Sciatic nerve (tissue), 2 donors: ENCODE results near the gene KLHDC7B. TPM values are rescaled to one million over a fixed set of nuclear protein-coding genes. Genes with fewer than 3 reads are reported as not detected.
"Not testable (repeated sequence)": the region's sequence is repeated elsewhere in the genome, so short reads cannot be mapped to it uniquely, and the experiment has no call there.

Source experiments
- ATAC-seq: fragments of 200-7000 bp; cut with Tn5 transposase; one replicate; pipeline ENCODE4 v1.9.1; 2020; ENCODE audit warnings: mild to moderate bottlenecking, moderate library complexity
- DNase-seq: peaks from one replicate; pipeline ENCODE4 v3.0.0-alpha.2; 2020; ENCODE audit warnings: low spot score
- intact Hi-C: fragments of 100-400 bp; cut with DNase I; formaldehyde crosslinking; loops from one replicate; pipeline ENCODE4 v1.14.2; 2022
- total RNA-seq: library from RNA; stranded (reverse); fragmentation: NEBNext Ultra II Directional; extraction: Animal tissue kit (Norgen Biotek cat#: 25700); gene quantifications from one replicate; pipeline ENCODE4 v1.2.1, GENCODE V29; 2021
- donor health status: DM: no; HTN: no; CAD: no.
- donor health status: DM: no; HTN: no; CAD: no.

KLHDC7B gene
- total RNA-seq, 1 donor from 2014 or later: 0.13 TPM

DNA sequence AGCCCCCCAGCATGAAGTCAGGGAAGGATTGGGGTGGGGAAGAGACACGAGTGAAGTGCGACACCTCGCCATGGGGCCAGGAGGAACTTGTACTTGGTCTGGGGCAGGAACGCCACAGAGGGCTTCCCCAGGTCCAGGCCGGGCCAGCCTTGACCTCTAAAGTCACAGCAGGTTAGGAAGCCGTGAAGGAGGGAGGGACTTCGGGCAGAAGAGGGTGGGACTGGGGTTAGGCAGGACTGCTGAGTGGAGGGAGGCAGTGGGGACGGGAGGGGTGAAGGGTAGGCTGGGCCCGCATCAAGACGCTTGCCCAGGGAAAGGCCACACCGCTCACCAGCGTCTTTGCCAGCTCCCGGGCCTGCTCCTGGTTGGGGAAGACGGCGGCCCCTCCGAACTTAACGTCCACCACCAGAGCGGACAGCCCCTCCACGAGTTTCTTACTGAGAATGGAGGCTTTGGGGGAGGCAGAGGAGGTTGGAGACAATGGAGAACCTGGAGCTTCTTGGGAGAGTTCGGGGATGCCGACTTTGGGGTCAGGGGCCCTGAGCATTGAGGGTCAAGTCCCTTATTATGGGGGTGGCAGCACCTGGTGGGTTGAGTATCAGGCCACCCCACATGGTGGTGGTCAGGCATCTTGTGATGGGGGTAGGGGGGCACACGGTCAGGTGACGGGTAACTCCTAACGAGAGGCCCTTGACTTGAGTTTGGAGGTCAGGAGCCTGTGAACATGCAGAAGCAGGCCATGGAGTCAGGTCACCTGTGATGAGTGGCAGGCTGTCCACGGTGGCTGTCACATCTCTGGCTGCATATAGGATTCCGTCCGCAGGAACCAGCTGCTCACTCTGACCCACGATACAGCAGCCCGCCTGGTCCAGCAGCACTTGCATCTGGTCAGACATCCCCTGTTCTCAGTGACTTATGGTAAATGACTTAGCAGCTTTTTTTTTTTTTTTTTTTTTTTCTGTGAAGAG is 18.6 kb upstream of the KLHDC7B start:
- DNase-seq: peak; percentile 79
- intact Hi-C loops: no loop called here
- peak; percentile 11 for ATAC-seq

DNA sequence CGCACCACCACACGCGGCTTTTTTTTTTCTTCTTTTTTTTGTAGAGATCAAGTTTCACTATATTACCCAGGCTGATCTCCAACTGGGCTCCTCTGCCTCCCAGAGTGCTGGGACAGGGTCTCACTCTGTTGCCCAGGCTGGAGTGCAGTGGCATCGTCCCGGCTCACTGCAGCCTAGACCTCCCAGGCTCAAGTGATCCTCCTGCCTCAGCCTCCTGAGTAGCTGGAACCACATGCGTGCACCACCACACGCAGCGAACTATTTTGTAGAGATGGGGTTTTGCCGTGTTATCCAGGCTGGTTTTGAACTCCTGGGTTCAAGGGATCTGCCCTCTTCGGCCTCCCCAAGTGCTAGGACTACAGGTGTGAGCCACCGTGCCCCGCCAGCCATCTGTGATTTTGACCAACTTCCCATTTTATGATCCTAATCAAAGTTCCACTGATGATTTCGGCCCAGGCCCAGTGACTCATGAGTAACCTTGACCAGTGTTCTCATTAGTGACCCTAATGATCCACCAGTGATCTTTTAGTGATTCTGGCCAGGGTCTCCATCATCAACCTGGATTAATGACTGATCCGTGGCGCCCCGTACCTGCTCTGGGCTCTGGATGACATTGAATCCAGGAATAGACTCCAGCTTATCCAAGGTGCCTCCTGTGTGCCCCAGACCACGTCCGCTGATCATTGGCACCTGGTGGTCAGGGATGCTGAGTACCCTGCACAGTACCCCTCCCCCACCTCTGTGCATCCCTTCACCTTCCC is 17.6 kb upstream of the KLHDC7B start:
- intact Hi-C loops: no loop called here
- ATAC-seq (no peak), DNase-seq (no peak)

DNA sequence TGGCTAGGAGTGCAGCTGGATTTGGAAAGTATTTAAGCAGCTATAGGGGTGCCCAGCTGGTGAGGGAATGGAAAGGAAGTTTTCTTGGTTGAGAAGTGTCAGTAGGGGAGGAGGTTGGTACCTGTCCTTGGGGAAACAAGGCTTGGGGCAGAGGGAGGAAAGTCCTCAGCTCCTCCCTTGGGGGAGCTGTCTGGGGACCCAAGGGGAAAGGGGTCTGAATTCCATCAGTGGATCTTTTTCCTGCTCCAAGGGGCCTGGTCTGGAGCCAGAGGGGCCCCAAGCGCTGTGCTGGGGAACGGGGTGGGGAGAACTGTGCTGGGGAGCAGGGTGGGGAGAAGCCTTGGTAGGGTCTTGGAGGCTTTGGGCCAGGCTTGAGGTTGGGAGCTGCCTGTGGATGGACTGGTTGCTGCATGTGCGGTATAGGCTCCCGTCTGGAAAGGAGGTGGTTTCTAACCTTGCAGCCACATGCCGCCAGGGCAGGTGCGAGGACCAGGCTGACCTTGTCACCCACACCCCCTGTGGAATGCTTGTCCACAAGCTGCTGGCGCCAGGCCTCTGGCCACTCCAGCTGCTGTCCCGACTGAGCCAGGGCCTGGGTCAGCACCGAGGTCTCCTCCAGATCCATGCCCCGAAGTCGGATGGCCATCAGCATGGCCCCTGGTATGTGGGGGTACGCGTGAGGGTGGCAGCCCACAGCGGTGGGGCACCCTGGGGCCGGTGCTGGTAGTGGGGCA is 16.9 kb upstream of the KLHDC7B start:
- DNase-seq: no peak
- no peak for ATAC-seq
- intact Hi-C loops: no loop called here

DNA sequence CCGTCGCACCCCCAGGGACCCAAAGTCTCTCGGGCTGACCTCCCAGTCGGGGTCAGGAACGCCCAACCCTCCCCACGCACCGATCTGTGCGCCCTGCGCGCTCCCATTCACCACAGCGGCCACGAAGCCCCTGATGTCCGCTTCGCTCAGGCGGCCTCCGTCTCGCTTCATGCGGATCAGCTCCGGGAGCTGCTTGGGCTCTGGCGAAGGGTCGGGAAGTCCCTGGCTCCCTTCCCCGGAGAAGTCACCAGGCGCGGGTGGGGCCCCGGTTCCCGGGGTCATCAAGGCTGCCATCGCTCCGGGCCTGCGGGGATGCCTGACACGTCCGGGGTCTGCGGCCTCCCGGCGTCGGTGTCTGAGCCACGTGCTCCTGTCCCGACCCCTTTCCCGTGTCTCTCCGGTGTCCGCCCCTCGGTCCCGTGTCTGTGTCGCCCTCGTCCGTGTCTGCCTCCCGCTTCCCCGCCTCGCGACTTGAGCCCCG is 16.2 kb upstream of the KLHDC7B start:
- intact Hi-C loops: no loop called here
- DNase-seq: peak; percentile 84
- ATAC-seq: no peak

DNA sequence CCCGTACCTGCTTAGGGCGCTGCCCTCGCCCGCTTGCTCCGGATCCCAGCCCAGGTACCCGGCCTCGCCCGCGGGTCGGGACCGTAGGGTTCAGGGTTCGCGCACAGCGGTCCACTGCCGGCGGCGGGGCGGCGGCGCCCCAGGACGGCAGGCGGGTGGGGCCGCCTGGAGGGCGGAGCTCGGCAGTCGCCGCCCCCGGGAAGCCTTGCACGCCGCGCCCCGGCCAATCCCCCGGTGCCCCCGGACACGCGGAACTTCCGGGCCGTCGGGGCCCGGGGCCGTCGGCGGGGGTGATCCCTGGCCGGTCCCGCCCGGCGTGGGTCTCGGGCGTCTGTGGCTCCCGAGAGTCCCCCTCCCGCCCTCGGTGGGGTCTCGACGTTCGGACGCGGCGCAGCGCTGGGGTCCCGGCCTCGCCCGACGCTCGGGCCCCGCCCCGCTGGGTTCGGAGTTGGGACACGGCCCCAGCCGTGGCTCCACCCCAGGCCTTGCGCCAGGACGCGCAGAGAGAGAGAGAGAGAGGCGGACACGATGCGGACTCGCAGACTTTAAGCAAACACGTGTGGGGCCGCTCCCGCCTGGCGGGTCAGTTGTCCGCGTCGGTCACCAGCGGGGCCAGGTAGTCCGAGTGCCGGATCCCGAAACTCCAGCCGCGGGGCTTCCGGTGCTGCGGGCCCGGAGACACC is 15.7 kb upstream of the KLHDC7B start, which contains the start of gene TYMP:
Gene TYMP, minus strand, starts transcription at position 116 of the 683 bp plus-strand sequence. CDS start 303 bp downstream, outside the sequence.
- intact Hi-C loops: no loop called here
- DNase-seq (peak; percentile 89), ATAC-seq (peak; percentile 35)

DNA sequence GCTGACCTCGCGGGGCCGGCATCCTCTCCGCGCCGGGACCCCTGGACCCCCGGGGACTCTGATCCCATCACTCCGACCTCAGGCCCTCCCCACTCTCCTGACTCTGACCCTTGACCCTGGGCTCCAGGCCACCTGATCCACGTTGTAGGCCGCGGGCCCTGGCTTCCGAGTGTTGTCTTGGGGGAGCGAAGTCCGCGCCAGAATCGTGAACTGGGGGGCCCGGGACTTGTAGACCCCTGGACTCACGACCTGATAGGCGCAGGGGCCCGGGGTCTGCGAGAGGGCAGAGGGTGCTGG is 15.2 kb upstream of the KLHDC7B start:
- intact Hi-C loops: no loop called here
- ATAC-seq (peak; percentile 1), DNase-seq (no peak)

DNA sequence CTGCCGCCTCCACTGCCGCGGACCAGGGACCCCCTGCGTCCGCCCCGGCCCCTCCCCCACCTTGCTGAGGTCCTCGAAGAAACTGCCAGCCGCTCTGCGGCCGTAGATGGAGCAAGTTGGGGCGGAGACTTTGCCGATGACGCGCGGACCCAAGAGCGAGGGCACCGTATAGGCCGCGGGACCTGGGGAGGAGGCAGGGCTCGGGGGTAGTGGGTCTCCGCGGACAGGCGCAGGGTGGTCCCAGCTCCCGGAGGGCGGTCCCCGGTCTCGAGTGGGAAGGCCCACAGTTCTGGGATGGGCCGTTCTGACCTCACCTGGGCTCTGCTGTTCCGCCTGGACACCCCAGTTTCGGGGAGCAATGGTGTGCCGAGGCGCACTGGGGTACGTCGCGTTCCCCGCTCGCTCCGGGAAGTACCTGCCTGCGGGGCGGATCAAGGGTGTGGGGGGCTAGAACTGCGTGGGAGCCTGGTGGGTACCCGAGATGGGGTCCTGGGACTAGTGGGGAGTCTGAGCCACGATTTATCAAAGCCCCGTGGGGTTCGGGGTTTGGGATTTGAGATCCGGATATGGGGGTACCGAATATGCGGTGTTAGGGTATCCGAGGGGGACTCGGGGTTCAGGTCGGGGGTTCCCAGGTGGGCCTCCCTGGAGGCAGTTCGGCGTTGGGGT is 14.7 kb upstream of the KLHDC7B start:
- DNase-seq (peak; percentile 92), ATAC-seq (peak; percentile 68)
- intact Hi-C loops: no loop called here

DNA sequence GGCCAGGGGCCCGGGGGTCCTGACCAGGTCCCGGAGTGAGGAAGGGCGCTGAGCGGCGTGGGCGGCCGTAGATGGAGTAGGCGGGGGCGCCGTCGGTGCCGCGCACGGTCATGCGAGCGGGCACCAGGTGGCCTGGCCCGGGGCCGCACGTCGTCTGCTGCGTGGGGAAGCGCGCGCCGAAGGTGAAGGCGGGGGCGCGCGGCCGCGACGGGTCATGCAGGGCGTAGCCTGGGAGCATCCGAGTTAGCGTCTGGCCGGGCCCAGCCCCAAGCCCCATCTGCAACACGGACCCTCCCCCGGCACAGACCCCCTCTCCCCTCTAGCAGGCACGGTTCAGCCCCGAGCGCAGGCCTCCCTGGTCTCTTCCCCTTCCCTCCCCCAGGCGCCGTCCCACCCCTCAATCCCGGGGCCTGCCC is 14.1 kb upstream of the KLHDC7B start:
- ATAC-seq (peak; percentile 17), DNase-seq (peak; percentile 78)
- intact Hi-C loops: no loop called here

DNA sequence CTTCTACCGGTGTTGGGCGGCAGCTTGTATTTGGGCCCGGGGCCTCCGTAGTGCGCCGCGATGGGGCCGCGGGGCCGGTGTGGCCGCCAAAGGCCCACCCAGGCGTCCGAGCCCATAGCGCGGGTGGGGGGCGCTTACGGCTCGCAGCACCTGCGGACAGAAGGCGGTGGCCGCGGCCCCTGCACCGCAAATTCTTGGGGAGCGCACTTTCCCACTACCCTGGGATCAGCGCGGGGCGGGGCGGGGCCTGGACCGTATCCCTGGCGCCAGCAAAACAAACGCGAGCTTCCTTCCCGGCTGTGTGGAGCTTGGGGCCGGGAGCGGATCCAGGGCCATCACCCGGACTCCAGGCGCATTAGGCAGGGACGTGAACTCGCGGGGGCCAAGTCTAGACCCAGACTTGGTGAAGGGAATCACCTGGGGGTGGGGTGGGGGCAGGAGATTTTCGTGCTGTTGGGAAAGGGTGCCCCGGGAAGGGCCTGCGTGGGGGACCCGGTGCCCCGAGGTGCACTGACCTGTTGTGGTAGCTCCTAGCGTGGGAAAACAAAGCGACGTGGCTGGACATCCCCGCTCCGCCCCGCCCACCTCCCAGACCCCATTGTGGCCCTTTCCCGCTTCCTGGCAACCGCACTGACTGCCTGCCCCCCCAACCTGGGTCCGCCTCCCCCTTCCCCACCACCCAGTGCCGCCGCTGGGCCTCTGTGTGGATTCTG is 13.6 kb upstream of the KLHDC7B start:
- peak; percentile 56 for ATAC-seq
- DNase-seq: peak; percentile 88
- intact Hi-C loops: no loop called here

DNA sequence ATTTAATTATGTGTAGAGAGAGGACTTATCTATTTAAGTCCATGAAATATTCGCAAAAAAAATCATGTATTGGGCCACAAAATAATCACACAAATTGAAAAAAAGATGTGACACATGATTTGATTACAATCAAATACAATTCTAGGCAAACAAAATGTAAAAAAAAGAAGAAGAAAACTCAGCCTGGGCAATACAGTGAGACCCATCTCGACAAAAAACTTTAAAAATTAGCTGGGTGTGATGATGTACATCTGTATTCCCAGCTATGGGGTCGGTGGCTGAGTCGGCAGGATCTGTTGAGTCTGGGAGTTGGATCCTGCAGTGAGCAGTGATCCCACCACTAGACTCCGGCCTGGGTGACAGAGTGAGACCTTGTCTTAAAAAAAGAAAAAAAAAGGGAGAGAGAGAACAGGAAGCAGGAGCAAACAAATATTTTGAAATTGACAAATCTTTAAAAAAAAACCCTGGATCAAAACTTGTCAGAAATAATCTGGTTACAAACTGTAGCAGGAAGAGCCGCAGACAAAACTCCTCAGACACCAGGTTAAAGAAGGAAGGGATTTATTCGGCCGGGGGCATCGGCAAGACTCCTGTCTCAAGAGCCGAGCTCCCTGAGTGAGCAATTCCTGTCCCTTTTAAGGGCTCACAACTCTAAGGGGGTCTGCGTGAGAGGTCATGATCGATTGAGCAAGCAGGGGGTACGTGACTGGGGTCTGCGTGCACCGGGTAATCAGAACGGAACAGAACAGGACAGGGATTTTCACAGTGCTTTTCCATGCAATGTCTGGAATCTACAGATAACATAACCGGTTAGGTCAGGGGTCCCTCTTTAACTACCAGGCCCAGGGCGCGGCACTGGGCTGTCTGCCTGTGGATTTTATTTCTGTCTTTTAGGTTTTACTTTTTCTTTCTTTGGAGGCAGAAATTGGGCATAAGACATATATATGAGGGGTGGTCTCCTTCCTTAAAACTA is 12.6 kb upstream of the KLHDC7B start:
- no peak for DNase-seq
- intact Hi-C loops: no loop called here

DNA sequence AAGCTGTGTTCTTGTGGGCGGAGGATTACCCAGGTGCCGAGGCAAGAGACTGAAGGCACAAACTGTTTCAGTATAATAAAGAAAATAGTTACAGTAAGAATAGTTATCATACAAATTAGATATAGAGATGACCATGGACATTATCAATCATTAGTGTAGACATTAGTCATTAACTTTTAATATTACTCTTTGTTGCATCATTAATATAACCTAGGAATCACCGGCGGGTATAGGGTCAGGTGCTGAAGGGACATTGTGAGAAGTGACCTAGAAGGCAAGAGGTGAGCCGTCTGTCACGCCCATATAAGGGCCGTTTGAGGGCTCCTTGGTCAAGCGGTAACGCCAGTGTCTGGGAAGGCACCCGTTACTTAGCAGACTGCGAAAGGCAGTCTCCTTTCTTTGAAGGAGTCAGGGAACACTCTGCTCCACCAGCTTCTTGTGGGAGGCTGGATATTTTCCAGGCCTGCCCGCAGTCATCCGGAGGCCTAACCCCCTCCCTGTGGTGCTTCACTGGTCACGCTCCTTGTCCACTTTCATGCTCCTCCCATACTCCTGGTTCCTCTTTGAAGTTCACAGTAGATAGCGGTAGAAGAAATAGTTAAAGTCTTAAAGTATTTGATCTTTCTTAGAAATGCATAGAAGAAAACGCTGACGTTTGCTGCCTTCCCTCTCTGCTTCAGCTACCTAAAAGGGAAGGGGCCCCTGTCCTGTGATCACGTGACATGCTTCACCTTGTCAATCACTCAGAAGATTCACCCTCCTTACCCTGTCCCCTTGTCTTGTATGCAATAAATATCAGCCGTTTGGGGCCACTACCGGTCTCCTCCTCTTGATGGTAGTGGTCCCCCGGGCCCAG is 11.6 kb upstream of the KLHDC7B start:
- ATAC-seq, intact Hi-C loops, DNase-seq: not testable (repeated sequence)

More for the DNA sequence above, 12.6 kb upstream of the KLHDC7B start:
- ATAC-seq: no peak

DNA sequence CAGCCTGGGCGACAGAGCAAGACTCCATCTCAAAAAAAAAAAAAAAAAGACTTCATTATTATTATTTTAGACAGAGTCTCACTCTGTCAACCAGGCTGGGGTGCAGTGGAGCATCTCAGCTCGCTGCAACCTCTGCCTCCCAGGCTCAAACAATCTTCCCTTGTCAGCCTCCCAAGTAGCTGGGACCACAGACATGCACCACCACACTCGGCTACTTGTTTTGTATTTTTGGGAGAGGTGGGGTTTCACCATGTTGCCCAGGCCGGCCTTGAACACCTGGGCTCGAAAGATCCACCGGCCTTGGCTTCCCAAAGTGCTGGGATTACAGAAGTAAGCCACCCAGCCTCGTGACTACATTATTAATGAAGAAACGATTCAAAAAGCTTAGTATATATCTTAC is 10.6 kb upstream of the KLHDC7B start:
- intact Hi-C loops: no loop called here
- no peak for ATAC-seq
- no peak for DNase-seq

DNA sequence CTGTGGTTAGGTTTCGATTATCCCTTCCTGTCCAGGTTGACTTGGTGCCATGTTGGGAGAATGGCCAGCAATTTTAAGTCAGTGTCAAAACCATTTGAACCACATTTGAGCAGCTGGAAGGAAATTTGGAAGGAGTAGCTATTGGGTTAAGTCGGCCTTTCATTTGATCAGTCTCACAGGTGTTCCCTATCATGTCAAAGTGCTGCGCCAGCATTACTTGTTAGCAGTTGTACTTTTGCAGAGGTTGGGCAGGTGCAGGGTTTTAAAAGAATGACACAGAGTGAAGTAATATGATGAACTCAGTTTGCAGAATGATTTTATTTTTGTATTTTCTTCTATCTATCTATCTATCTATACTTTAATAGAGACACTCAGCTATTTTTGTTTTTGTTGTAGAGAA is 9.5 kb upstream of the KLHDC7B start:
- intact Hi-C loops: no loop called here
- DNase-seq (no peak), ATAC-seq (no peak)

DNA sequence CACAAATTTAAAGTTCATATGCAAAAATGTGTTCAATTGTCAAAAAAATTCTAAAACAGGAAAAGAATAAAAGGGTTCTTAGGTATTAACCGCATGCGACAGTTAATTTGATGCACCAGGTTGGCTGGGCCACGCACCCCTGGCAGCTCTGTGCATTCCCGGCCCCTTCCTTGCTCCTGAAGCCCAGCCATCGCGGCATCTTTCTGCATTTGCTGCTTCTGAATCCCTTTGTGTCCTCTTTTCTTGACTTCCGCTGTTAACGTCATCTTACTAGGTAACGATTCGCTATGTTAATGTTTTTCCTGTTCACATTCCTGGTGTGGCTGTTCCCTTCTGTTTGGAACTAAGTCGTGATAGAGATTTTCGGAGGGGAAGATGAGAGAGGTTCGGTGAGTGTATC is 7.9 kb upstream of the KLHDC7B start:
- ATAC-seq (no peak), DNase-seq (no peak)
- intact Hi-C loops: no loop called here

DNA sequence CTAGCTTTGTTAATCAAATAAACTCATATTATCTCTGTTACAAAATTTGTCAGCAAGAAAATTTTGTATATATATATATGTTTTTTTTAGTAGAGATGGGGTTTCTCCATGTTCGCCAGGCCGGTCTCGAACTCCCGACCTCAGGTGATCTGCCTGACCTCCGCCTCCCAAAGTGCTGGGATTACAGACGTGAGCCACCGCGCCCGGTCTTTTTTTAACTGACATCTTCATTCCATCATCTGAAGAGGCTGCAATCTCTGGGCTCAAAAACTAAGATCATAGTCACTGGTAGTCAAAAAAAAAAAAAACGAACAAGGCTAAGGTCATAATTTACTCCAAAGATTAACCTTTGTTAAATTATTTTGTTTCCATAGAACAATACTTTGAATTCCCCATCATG is 5.3 kb upstream of the KLHDC7B start:
- intact Hi-C loops: loop anchor here (1.0 kb wide), 1 partner anchor 15 kb away; the partner anchor contains the start of gene SCO2
- no peak for ATAC-seq

DNA sequence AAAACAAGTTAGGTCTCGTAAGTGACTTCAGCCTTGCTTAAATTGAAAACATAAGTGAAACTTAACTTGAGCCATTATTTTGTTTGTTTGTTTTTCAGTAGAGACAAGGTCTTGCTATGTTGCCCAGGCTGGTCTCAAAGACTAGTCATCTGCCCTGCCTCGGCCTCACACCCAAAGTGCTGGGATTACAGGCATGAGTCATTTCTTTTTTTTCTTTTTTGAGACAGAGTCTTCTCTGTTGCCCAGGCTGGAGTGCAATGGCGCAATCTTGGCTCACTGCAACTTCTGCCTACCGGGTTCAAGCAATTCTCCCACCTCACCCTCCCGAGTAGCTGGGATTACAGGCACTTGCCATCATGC is 4.1 kb upstream of the KLHDC7B start:
- DNase-seq, intact Hi-C loops, ATAC-seq: not testable (repeated sequence)

More for the DNA sequence above, 5.3 kb upstream of the KLHDC7B start:
- no peak for DNase-seq
